ENCODE measurements around the gene GABPB2.

DNA sequence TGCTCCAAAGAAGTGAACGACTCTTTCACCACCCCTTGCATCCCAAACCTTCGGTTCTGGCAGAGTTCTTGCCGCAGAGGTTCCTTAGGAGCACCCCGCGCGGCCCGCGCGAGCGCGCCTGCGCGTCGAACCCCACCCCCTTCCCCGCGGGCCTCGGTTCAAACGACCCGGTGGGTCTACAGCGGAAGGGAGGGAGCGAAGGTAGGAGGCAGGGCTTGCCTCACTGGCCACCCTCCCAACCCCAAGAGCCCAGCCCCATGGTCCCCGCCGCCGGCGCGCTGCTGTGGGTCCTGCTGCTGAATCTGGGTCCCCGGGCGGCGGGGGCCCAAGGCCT lies 23.0 kb upstream of the GABPB2 start, which contains the start of gene C1orf56:
- TF ChIP-seq, protein P1, sequence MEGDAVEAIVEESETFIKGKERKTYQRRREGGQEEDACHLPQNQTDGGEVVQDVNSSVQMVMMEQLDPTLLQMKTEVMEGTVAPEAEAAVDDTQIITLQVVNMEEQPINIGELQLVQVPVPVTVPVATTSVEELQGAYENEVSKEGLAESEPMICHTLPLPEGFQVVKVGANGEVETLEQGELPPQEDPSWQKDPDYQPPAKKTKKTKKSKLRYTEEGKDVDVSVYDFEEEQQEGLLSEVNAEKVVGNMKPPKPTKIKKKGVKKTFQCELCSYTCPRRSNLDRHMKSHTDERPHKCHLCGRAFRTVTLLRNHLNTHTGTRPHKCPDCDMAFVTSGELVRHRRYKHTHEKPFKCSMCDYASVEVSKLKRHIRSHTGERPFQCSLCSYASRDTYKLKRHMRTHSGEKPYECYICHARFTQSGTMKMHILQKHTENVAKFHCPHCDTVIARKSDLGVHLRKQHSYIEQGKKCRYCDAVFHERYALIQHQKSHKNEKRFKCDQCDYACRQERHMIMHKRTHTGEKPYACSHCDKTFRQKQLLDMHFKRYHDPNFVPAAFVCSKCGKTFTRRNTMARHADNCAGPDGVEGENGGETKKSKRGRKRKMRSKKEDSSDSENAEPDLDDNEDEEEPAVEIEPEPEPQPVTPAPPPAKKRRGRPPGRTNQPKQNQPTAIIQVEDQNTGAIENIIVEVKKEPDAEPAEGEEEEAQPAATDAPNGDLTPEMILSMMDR (IDR thresholded peaks at IDR 0.05), result no peak
- TF ChIP-seq SIN3A (IDR thresholded peaks at IDR 0.05; ENCODE audit: borderline replicate concordance, low read depth, low read length) (no peak), SMC3 (IDR thresholded peaks at IDR 0.05; ENCODE audit: low read depth, low read length) (no peak), RAD21 (IDR thresholded peaks at IDR 0.05; ENCODE audit: low read length) (no peak), EP300 (IDR thresholded peaks at IDR 0.05; ENCODE audit: borderline replicate concordance in 1 of 2, low read depth in 1 of 2, low read length in 1 of 2) (no peak), GATA2 (CRISPR knock-in tag; IDR thresholded peaks at IDR 0.05) (no peak), EZH2phosphoT487 (IDR thresholded peaks at IDR 0.05; ENCODE audit: borderline replicate concordance, low read depth) (no peak), TAF1 (IDR thresholded peaks at IDR 0.05; ENCODE audit: borderline replicate concordance, low read depth, low read length) (no peak)
- TF ChIP-seq, protein P2, sequence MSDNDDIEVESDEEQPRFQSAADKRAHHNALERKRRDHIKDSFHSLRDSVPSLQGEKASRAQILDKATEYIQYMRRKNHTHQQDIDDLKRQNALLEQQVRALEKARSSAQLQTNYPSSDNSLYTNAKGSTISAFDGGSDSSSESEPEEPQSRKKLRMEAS (IDR thresholded peaks at IDR 0.05; ENCODE audit: low read depth), result no peak
- TF ChIP-seq, protein P3, sequence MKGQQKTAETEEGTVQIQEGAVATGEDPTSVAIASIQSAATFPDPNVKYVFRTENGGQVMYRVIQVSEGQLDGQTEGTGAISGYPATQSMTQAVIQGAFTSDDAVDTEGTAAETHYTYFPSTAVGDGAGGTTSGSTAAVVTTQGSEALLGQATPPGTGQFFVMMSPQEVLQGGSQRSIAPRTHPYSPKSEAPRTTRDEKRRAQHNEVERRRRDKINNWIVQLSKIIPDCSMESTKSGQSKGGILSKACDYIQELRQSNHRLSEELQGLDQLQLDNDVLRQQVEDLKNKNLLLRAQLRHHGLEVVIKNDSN (IDR thresholded peaks at IDR 0.05; ENCODE audit: borderline replicate concordance, low read depth), result no peak

All from SK-N-SH (cell line).